GM15510 (cell line): ENCODE data around the gene RPS15.

Experiments
- POLR2A ChIP-seq: IDR thresholded peaks from 3 replicates; pipeline ENCODE4 v1.6.1; 2011; ENCODE audit warnings: borderline replicate concordance; ENCODE audit not compliant: insufficient read length; ENCODE audit errors: extremely low read depth

The RPS15 gene

GRCh38 chr19:1460033-1460995 is 22.1 kb downstream of the RPS15 start:
- no peak for TF ChIP-seq POLR2A

- TF ChIP-seq POLR2A = no peak
Observed at GRCh38 chr19:1461862-1462261, 23.7 kb downstream of the RPS15 start.

- TF ChIP-seq POLR2A = no peak
Observed at GRCh38 chr19:1465191-1466016, 27.2 kb downstream of the RPS15 start.

- no peak for TF ChIP-seq POLR2A
Observed at GRCh38 chr19:1466018-1466460, 27.8 kb downstream of the RPS15 start.

GRCh38 chr19:1466461-1467214 is 28.4 kb downstream of the RPS15 start:
- TF ChIP-seq POLR2A = no peak

GRCh38 chr19:1467215-1467489 is 29.0 kb downstream of the RPS15 start:
- TF ChIP-seq POLR2A = no peak

- TF ChIP-seq POLR2A = no peak
Observed at GRCh38 chr19:1467490-1468273, 29.5 kb downstream of the RPS15 start.

- no peak for TF ChIP-seq POLR2A
Observed at GRCh38 chr19:1468274-1468820, 30.2 kb downstream of the RPS15 start.

GRCh38 chr19:1468821-1469254 is 30.6 kb downstream of the RPS15 start:
- TF ChIP-seq POLR2A = no peak

- TF ChIP-seq POLR2A = no peak
Observed at GRCh38 chr19:1469255-1470054, 31.3 kb downstream of the RPS15 start.

- no peak for TF ChIP-seq POLR2A
Observed at GRCh38 chr19:1470055-1470304, 31.8 kb downstream of the RPS15 start.

- TF ChIP-seq POLR2A = no peak
Observed at GRCh38 chr19:1470305-1471009, 32.3 kb downstream of the RPS15 start.

- TF ChIP-seq POLR2A = no peak
Observed at GRCh38 chr19:1471010-1471514, 32.9 kb downstream of the RPS15 start.

- no peak for TF ChIP-seq POLR2A
Observed at GRCh38 chr19:1471515-1472160, 33.4 kb downstream of the RPS15 start.
